Measurements from ENCODE around the gene TMEM126A.
"Not testable (repeated sequence)": the region's sequence is repeated elsewhere in the genome, so short reads cannot be mapped to it uniquely, and the experiment has no call there.

Gene TMEM126A

GRCh38 chr11:85661972-85662664 is 14.4 kb downstream of the TMEM126A start:
- DNase-seq = no peak

- no peak for DNase-seq
Measured at GRCh38 chr11:85663080-85663752, 15.4 kb downstream of the TMEM126A start.

DNA sequence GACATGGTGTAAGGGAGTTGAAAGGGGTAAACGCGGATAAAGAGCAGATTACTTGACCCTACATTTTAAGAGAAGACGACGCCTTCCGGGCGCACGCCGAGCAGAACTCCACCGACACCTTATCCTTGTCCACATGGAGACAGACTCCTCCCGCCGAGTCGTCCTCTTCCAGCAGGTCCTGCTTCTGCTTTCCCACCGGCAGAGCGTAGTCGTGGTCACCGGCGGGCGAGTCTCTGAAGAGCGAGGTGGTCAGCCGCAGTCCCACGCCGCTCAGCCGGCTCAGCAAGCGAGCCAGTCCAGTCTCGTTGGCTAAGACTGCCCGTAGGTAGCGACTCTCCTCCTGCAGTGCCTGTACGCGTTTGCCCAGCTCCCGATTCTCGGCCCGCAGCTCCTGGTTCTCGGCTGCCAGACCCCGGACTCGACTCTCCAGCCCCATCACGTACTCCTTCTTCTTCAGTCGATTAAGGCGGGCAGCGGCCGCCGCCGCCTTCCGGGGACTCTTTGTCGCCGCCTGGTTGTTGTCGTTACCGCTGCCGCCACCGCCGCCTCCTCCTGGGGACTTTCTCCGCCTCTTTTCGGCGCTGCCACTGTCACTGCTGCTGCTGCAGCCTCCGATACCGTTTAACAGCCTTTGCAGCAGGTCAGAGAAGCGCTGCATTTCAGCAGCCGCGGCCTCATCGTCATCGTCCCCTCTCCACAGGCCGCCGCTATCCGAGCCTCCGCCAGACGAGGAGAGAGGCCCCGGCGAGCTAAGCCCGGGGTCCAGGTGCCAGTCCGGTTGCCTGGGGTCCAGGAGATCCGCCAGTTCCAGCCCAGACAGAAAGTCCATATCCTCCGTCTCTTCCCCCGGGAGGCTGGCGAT is 16.2 kb downstream of the TMEM126A start:
- DNase-seq = peak; percentile 90

DNA sequence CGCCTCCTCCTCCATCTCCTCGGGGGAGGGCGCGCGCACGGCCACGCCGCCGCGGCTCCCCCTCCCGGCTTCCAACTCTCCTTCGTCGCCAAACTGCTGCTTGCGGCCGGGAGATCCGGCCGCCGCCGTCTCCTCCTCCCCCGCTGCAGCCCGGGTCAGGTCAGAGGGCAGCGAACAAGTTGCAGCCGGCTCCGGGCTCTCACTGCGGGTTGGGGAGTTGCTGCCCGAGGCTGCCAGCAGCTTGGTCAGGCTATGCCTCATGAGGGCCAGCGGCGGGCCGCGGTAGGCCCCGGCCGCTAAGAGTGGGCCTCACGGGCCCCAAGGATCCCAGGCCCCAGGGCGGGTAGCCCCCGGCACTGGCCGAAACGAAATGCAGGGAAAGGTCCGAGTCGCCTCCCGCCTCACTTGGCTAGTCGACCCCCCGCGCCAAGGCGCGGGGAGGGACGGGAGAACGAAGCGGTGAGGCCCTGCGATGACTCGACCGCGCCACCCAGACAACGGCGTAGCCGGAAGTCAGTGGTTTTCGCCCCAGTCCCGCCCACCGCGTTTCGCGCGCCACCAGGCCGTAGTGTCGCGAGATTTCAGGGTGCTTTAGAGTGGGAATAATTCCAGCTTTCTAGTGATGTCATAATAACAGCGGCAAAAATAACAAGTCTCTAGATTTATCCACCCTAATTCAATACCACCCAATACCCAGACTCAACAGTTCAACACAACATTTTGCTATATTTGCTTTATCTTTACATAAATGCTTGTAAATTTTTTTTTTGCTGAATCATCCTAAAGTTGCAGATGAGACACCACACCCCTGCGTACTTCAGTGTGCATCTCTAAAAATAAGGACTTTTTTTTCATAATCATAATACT is 17.1 kb downstream of the TMEM126A start, which contains the start of gene CREBZF:
TSS of gene CREBZF (minus strand) at position 515 of the 867 bp plus-strand sequence. CDS start at position 261, 254 bp downstream.
- DNase-seq = peak; percentile 97

DNA sequence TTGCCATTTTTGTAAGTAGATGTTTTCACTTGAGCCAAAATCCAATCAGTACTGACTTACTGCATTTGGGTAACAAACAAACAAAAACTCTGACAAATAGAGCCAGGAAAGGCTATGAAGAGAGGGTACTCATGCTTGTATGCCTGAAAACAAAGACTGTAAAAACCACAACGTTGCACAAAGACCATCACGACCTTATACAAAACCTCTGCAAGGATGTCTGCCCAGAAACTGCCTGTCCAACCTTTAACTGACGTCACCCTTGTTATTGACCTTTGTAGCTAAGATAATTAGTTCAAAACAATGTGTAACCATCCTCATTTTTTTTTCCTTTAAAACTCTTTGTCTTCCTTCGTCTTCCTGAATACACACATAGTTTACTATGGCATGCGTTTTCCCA is 18.0 kb downstream of the TMEM126A start:
- no peak for DNase-seq

DNA sequence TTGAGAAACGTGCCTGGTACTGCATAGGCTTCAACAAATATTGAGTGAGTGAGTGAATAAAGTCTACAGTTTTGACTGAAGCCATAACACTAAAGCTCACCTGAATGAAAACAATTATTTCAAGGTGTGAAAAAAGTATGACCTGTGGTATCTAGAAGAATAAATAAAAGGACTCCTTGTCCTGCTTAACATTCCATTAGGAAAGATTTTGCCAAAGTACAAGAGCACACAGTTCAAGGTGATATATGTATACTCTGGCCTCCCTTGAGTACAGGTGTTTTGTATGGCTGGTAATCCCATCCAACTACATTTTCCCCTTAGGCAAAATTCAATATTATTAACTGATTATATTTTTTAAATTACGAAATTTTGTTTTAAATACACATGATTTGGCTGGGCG is 18.9 kb downstream of the TMEM126A start:
- no peak for DNase-seq

DNA sequence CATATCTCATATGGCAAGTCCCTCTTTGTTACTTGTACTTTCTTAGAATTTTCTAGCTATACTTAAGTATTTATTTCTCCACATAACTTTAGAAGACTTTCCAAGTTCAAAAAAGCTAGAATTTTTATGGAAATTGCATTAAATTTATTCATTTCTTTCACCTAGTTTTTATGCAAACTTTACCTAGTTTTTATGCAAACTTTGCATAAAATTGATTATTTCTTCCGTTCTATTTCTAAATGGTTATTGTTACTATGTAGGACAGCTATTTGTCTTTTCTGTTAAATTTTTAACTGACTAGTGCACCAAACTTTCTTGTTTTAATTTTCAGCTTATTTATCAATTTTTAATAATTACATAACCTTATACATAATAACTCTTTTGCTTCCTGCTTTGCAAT is 20.4 kb downstream of the TMEM126A start:
- no peak for DNase-seq

DNA sequence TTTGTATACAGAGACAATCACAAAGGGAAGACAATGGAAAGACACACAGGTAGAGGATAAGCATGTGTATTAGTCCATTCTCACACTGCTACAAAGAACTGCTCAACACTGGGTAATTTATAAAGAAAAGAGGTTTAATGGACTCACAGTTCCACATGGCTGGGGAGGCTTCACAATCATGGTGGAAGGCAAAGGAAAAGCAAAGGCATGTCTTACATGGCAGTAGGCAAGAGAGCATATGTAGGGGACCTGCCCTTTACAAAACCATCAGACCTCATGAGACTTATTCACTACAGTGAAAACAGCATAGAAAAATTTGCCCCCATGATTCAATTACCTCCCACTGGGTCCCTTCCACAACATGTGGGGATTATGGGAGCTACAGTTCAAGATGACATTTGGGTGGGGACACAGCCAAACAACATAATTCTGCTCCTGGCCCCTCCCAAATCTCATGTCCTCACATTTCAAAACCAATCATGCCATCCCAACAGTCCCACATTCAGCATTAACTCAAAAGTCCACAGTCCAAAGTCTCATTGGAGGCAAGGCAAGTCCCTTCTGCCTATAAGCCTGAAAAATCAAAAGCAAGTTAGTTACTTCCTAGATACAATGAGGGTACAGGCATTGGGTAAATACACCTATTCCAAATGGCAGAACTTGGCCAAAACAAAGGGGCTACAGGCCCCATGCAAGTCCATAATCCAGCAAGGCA is 23.3 kb downstream of the TMEM126A start:
- not testable (repeated sequence) for DNase-seq

DNA sequence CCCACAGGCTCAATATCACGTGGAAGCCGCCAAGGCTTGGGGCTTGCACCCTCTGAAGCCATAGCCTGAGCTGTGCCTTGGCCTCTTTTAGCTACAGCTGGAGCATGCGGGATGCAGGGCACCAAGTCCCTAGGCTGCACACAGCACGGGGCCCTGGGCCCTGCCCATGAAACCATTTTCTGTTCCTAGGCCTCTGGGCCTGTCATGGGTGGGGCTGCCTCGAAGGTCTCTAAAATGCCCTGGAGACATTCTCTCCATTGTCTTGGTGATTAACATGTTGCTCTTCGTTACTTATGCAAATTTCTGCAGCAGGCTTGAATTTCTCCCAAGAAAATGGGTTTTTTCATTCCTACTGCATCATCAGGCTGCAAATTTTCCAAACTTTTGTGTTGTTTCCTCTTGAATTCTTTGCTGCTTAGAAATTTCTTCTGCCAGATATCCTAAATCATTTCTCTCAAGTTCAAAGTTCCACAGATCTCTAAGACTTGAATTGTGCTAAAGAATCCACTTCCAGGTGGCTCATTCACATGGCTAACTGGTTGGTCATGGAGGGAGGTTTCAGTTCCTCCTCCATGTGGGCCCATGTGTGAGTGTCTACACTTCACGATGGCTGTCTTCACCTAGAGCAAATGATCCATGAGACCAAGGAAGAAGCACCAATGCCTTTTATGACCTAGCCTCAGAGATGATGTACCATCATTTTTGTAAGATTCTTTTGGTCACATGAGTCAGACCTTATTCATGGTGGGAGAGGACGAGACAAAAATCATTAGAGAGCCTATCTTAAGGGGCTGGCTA is 24.5 kb downstream of the TMEM126A start:
- DNase-seq = no peak

GRCh38 chr11:85673393-85673792 is 25.6 kb downstream of the TMEM126A start:
- no peak for DNase-seq

DNA sequence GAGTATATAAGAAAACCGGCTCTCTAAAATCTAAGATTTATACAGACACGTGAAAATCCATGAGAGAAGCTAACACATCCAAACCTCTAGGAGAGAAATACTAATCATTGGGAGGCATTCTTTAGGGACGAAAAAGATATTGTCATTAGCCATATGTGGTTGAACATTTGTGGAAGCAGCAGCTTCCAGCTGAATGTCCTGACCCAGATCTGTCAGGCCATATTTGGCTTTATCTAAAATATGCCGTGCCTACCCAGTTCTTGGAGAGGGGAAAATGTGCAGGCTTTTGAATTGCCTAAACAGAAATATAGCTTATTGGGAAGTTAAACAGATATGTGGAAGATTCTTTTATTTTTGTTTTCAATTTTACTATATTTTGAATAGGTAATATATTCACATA is 31.8 kb downstream of the TMEM126A start:
- DNase-seq = no peak

GRCh38 chr11:85680897-85681296 is 33.1 kb downstream of the TMEM126A start:
- no peak for DNase-seq

GRCh38 chr11:85682330-85683305 is 34.9 kb downstream of the TMEM126A start:
- peak; percentile 87 for DNase-seq

- no peak for DNase-seq
Measured at GRCh38 chr11:85685125-85685819, 37.5 kb downstream of the TMEM126A start.

- DNase-seq = no peak
Measured at GRCh38 chr11:85685820-85686459, 38.2 kb downstream of the TMEM126A start, which contains the start of gene CCDC89. TSS of gene CCDC89 (minus strand) at chr11:85686195. CDS start at chr11:85686130, 65 bp downstream.

DNA sequence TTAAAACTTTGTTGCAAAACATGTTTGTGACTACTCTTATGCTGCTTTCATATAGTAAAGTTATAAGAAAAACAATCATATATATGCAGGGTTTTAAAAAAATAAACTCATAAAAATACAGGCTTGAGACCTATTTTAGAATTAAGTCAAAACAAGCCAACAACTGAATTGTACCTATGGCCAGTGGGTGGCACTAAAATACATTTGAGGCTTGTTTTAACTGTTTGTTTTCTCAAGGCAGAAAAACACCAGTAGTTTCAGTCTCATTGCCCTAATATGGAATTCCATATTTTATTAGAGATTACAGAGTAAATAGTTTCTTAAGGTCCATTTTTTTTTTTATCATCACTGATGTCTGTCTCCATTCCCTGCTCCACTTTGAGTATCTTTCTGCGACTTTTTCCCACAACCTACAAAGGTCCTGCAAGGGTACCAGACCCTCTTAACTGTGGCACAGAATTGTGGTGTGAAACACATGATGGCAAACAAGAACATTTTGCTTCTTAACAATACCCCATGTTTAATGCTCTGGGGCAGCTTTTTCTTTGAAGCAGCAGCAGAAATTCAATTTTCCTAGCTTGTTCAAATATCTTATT is 46.7 kb downstream of the TMEM126A start:
- no peak for DNase-seq

GRCh38 chr11:85695546-85695945 is 47.8 kb downstream of the TMEM126A start:
- DNase-seq = no peak

GRCh38 chr11:85697747-85698146 is 50.0 kb downstream of the TMEM126A start:
- no peak for DNase-seq
